ENCODE results near the gene CAD.

DNA sequence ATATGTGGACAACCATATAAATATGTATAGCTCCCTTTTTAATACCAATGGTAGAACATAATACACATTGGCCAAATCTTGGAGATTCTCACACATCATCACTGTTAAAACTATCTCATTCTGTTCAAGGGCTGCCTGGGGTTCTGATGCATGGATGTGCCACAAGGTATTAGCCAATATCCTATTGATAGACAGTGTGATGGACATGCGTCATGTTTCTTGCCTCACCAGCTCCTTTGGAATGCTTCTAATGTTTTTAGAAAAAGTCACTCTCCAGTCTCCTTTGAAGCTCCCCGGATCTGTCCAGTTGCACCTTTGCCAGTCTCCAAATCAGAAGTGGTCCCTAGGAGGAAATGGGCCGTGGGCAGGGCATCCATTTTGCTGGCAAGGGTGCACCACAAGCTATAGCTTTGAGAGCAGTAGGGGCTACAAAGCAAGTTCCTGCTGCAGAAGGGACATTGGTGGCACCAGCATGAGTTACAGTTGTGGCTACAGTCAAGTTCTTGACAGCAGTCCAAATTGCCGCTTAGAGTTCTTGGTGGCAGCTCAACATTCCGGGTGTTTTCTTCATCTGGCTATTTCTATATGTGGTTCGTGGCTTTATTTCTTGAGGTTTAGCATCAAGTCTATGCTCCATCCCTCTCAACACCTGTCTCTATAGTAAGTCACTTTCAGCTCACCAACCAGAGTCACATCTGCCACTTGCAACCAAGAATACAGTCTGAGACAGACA is 30.4 kb upstream of the CAD start:
- no peak for TF ChIP-seq POLR2A (IDR thresholded peaks at IDR 0.05)
- TF ChIP-seq, protein P1, sequence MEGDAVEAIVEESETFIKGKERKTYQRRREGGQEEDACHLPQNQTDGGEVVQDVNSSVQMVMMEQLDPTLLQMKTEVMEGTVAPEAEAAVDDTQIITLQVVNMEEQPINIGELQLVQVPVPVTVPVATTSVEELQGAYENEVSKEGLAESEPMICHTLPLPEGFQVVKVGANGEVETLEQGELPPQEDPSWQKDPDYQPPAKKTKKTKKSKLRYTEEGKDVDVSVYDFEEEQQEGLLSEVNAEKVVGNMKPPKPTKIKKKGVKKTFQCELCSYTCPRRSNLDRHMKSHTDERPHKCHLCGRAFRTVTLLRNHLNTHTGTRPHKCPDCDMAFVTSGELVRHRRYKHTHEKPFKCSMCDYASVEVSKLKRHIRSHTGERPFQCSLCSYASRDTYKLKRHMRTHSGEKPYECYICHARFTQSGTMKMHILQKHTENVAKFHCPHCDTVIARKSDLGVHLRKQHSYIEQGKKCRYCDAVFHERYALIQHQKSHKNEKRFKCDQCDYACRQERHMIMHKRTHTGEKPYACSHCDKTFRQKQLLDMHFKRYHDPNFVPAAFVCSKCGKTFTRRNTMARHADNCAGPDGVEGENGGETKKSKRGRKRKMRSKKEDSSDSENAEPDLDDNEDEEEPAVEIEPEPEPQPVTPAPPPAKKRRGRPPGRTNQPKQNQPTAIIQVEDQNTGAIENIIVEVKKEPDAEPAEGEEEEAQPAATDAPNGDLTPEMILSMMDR (IDR thresholded peaks at IDR 0.05): no peak
